ENCODE results near the gene FAM180A. TPM values are rescaled to one million over a fixed set of nuclear protein-coding genes. Genes with fewer than 3 reads are reported as not detected.

The FAM180A gene
- total RNA-seq, 4 donors from 2014 or later, result 0.65 to 1.9 (median 1.4) TPM; not detected in 1

DNA sequence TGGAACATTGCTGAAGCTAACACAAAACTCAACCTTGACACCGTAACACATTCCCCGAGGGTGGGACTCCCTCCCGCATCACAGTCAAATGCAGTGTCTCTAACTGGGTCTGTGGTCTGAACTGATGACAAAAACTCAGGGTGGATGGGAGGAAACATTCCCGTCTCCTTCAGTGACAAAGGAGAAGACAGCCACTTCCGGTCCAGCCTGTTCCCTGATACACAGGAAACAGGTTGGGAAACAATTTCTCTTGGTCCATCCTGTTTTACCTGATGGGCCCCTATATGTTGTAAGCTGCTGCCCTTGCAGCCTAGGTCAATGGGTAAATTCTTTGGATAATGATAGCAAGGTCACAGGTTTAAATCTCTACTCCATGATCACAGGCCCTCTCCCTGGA, 41.0 kb downstream of the FAM180A start:
- no peaks in the 10 kb centered on the region for H3K36me3 ChIP-seq

DNA sequence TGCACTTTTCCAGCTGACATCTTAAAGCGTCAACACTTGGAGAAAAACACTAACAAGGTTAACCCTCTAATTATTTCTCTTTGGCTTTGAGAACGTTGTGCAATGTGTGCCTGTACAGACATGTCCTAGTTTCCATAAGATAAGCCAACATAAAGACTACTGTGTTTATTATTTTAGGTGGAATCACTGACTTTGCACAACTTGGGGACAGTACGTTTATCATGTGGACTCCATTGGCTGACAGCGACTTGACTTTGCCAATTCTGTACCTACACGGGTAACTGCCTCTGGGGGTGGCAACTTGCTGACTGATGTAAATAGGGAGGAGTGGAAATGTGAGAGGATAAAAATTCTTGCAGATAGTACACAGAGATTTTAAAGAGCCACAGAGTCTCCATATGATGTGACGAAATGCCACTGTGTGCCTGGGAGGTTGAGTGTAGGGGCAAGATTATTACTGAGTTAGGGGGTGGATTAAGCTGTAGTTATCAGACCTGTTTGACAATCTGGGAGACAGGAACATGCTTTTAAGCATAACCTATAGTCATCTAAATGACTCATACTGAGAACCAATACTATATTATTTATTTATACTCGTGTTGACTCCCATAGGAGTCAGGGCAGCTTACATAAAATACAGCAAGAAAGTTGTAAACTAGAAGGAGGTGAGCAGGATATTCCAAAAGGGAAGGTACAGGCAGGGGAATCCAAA, 41.6 kb downstream of the FAM180A start:
- H3K27ac ChIP-seq, result peak overlapping the region in 3 of 4 donors; percentile 5 to 40 (median 14)
- no peaks in the 10 kb centered on the region for H3K27me3 ChIP-seq
- peaks cover 0 to 4% of the 10 kb centered on the region in 2 donors for H3K4me1 ChIP-seq
- intact Hi-C loops (cut with DNase I; ENCODE audit: low total_unique reads), result loop anchor here (2.0 kb wide), 1 partner anchor 30 kb away; no protein-coding TSS in a partner anchor
- H3K9me3 ChIP-seq, result no peaks in the 10 kb centered on the region
- H3K36me3 ChIP-seq, result no peaks in the 10 kb centered on the region
- H3K4me3 ChIP-seq, result no peak overlapping the region
- TF ChIP-seq POLR2A (IDR thresholded peaks at IDR 0.05), result no peak
- TF ChIP-seq, protein P1, sequence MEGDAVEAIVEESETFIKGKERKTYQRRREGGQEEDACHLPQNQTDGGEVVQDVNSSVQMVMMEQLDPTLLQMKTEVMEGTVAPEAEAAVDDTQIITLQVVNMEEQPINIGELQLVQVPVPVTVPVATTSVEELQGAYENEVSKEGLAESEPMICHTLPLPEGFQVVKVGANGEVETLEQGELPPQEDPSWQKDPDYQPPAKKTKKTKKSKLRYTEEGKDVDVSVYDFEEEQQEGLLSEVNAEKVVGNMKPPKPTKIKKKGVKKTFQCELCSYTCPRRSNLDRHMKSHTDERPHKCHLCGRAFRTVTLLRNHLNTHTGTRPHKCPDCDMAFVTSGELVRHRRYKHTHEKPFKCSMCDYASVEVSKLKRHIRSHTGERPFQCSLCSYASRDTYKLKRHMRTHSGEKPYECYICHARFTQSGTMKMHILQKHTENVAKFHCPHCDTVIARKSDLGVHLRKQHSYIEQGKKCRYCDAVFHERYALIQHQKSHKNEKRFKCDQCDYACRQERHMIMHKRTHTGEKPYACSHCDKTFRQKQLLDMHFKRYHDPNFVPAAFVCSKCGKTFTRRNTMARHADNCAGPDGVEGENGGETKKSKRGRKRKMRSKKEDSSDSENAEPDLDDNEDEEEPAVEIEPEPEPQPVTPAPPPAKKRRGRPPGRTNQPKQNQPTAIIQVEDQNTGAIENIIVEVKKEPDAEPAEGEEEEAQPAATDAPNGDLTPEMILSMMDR (IDR thresholded peaks at IDR 0.05 in 4 of 5, conservative IDR thresholded peaks at IDR 0.05 in 1 of 5), result no peak
- ATAC-seq (no peak), DNase-seq (no peak)
- in situ Hi-C loops (cut with MboI; ENCODE audit: low sequenced_read_pairs in 4 of 4), result no loop called here

More for the DNA sequence above, 41.0 kb downstream of the FAM180A start:
- intact Hi-C loops (cut with DNase I; ENCODE audit: low total_unique reads) (loop anchor here (2.0 kb wide), 1 partner anchor 31 kb away; no protein-coding TSS in a partner anchor), in situ Hi-C loops (cut with MboI; ENCODE audit: low sequenced_read_pairs in 4 of 4) (no loop called here)
- no peak overlapping the region for H3K27ac ChIP-seq
- TF ChIP-seq, protein P1 (IDR thresholded peaks at IDR 0.05 in 4 of 5, conservative IDR thresholded peaks at IDR 0.05 in 1 of 5), result no peak
- TF ChIP-seq POLR2A (IDR thresholded peaks at IDR 0.05), result no peak
- no peaks in the 10 kb centered on the region for H3K27me3 ChIP-seq
- no peaks in the 10 kb centered on the region for H3K9me3 ChIP-seq
- no peak for ATAC-seq
- H3K4me3 ChIP-seq, result no peak overlapping the region
- DNase-seq, result no peak
- H3K4me1 ChIP-seq, result peaks cover 0 to 4% of the 10 kb centered on the region in 2 donors

DNA sequence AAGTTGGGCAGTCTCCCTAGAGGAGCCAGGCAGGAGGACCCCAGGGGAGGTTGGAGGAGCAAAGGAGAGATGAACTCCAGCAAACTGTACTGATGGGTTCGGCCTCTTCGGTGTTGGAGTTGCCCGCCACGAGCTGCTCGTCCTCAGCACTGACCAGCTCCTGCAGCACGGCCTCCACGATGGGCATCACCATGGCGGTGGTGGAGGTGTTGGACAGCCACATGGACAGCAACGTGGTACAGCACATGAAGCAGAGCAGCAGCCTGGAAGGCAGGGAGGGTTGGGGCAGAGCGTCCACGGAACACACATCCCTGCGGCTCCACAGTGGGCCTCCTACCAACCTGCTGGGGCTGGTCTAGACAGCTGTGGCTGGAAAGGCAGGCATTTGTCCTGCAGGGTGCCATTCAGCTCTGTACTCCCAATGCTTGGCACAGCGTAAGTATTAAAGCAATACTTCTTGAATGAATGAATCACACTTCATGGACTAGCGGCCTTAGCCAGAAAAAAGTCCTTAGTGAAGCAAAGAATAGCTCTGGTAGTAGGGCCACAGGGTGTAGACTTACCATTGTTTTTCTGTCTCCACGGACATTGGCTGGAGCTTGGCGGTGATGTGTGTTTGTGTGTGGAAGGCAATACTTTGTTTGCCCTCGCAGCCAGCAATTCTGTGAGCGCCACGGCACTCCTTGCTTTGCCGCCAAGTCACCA, 42.4 kb downstream of the FAM180A start:
- Histone ChIP-seq H3K4me1 (peaks cover 0 to 4% of the 10 kb centered on the region in 2 donors), H3K9me3 (no peaks in the 10 kb centered on the region), H3K27ac (peak overlapping the region in 3 of 4 donors; percentile 5 to 40 (median 14)), H3K4me3 (no peak overlapping the region), H3K27me3 (no peaks in the 10 kb centered on the region), H3K36me3 (no peaks in the 10 kb centered on the region)
- DNase-seq (peak; percentile 10 to 53), ATAC-seq (peak; percentile 76 to 77)
- intact Hi-C loops (cut with DNase I; ENCODE audit: low total_unique reads) (loop anchor here (2.0 kb wide), 1 partner anchor 29 kb away; no protein-coding TSS in a partner anchor), in situ Hi-C loops (cut with MboI; ENCODE audit: low sequenced_read_pairs in 4 of 4) (no loop called here)
- no peak for TF ChIP-seq POLR2A (IDR thresholded peaks at IDR 0.05)
- TF ChIP-seq, protein P1 (IDR thresholded peaks at IDR 0.05 in 4 of 5, conservative IDR thresholded peaks at IDR 0.05 in 1 of 5), result no peak

DNA sequence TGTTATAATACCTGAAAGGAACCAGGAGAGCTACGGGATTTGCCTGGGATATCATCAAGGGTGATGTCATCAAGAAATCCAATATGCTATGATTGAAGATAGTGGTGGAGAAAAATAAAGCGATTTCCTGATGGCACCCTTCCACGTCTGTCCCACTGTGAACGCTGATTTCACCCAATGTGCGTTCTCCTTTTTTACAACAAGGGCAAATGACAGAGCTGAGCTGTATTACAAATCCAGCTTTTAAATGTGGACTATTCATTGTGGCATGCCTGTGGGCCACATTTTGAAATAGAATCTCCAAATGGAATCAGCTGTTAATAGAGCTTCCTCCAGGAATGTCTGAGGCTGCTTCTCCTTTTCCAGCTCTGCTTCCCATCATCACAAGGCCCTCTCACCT, 43.9 kb downstream of the FAM180A start:
- no peaks in the 10 kb centered on the region for H3K27me3 ChIP-seq
- no peak overlapping the region for H3K27ac ChIP-seq
- H3K36me3 ChIP-seq, result peaks cover 0 to 6% of the 10 kb centered on the region in 2 donors
- no peak overlapping the region for H3K4me3 ChIP-seq
- H3K9me3 ChIP-seq, result no peaks in the 10 kb centered on the region
- TF ChIP-seq, protein P1 (IDR thresholded peaks at IDR 0.05 in 4 of 5, conservative IDR thresholded peaks at IDR 0.05 in 1 of 5), result no peak
- no peak for TF ChIP-seq POLR2A (IDR thresholded peaks at IDR 0.05)
- intact Hi-C loops (cut with DNase I; ENCODE audit: low total_unique reads), result no loop called here
- peaks cover 0 to 4% of the 10 kb centered on the region in 2 donors for H3K4me1 ChIP-seq
- DNase-seq, result no peak
- in situ Hi-C loops (cut with MboI; ENCODE audit: low sequenced_read_pairs in 4 of 4), result no loop called here
- ATAC-seq, result no peak

All from gastrocnemius medialis (tissue), 4 donors.